SU-DHL-6 (cell line): ENCODE data around the gene ACTL9.

ENCODE experiments used
- H2AFZ ChIP-seq: fragments of 200-600 bp; sonication (generic); 2 replicates; pipeline ENCODE4 v1.6.1; 2014; ENCODE audit warnings: low read depth, mild to moderate bottlenecking, moderate library complexity, mixed read lengths, antibody characterized with exemption, low read length; ENCODE audit not compliant: severe bottlenecking
- H3F3A ChIP-seq: fragments of 200-600 bp; shearing (Covaris generic); 2 replicates; pipeline ENCODE4 v1.6.0; 2016; ENCODE audit warnings: antibody characterized with exemption, mild to moderate bottlenecking; ENCODE audit not compliant: insufficient read depth
- H3K27ac ChIP-seq: fragments of 200-600 bp; sonication (generic); 2 replicates; pipeline ENCODE4 v1.5.1; 2016; ENCODE audit warnings: low read depth, mild to moderate bottlenecking, low read length, moderate library complexity, mixed read lengths
- H3K27me3 ChIP-seq: fragments of 200-600 bp; sonication (generic), shearing (Covaris generic); 2 replicates; pipeline ENCODE4 v1.6.0; 2014; ENCODE audit warnings: mild to moderate bottlenecking, low read length
- H3K36me3 ChIP-seq: fragments of 200-600 bp; sonication (generic); 2 replicates; pipeline ENCODE4 v1.6.1; 2014; ENCODE audit warnings: mild to moderate bottlenecking, low read length, mixed read lengths
- H3K4me2 ChIP-seq: fragments of 300-600, 200-600 bp; shearing (Covaris generic), sonication (generic); 2 replicates; pipeline ENCODE4 v1.6.0; 2014; ENCODE audit warnings: low read length, low read depth, mild to moderate bottlenecking; ENCODE audit not compliant: poor library complexity, severe bottlenecking
- H3K4me3 ChIP-seq: fragments of 200-600 bp; sonication (generic); 2 replicates; pipeline ENCODE4 v1.5.1; 2014; ENCODE audit warnings: antibody characterized with exemption, low read length, mild to moderate bottlenecking, mixed read lengths; ENCODE audit not compliant: insufficient read depth, poor library complexity, severe bottlenecking
- H3K79me2 ChIP-seq: fragments of 200-600 bp; sonication (generic); 2 replicates; pipeline ENCODE4 v1.6.1; 2014; ENCODE audit warnings: mild to moderate bottlenecking, low read length, moderate library complexity; ENCODE audit not compliant: insufficient read depth
- H3K9ac ChIP-seq: fragments of 200-600 bp; sonication (generic); 2 replicates; pipeline ENCODE4 v1.7.0; 2014; ENCODE audit warnings: mild to moderate bottlenecking, low read length
- H3K9me2 ChIP-seq: fragments of 200-600 bp; sonication (generic); replicated peaks from 2 replicates; pipeline ENCODE4 v1.6.1; 2014; ENCODE audit warnings: low read length; ENCODE audit not compliant: insufficient read depth
- H3K9me3 ChIP-seq: fragments of 200-600 bp; sonication (generic); 2 replicates; pipeline ENCODE4 v1.6.1; 2014; ENCODE audit warnings: low read length, mixed read lengths; ENCODE audit not compliant: insufficient read depth
- H4K20me1 ChIP-seq: fragments of 200-600 bp; sonication (generic); 2 replicates; pipeline ENCODE4 v1.6.1; 2014; ENCODE audit warnings: low read depth, mild to moderate bottlenecking, antibody characterized with exemption, low read length, moderate library complexity, mixed read lengths
- EZH2phosphoT487 ChIP-seq: fragments of 200-600 bp; sonication (generic), shearing (Covaris generic); conservative IDR thresholded peaks from 2 replicates; pipeline ENCODE4 v1.6.1; 2018; ENCODE audit warnings: mild to moderate bottlenecking, antibody characterized with exemption, low read length, moderate library complexity, mixed read lengths
- TF ChIP-seq, protein P1 (sequence below): fragments of 200-600 bp; sonication (generic); IDR thresholded peaks from one replicate; pipeline ENCODE4 v1.5.1; 2017; ENCODE audit warnings: antibody characterized with exemption, mild to moderate bottlenecking, low read length, moderate library complexity; ENCODE audit not compliant: insufficient read depth, poor library complexity, severe bottlenecking

The ACTL9 gene

GRCh38 chr19:8695501-8695900, 3.1 kb downstream of the ACTL9 start:
- TF ChIP-seq, protein P1, sequence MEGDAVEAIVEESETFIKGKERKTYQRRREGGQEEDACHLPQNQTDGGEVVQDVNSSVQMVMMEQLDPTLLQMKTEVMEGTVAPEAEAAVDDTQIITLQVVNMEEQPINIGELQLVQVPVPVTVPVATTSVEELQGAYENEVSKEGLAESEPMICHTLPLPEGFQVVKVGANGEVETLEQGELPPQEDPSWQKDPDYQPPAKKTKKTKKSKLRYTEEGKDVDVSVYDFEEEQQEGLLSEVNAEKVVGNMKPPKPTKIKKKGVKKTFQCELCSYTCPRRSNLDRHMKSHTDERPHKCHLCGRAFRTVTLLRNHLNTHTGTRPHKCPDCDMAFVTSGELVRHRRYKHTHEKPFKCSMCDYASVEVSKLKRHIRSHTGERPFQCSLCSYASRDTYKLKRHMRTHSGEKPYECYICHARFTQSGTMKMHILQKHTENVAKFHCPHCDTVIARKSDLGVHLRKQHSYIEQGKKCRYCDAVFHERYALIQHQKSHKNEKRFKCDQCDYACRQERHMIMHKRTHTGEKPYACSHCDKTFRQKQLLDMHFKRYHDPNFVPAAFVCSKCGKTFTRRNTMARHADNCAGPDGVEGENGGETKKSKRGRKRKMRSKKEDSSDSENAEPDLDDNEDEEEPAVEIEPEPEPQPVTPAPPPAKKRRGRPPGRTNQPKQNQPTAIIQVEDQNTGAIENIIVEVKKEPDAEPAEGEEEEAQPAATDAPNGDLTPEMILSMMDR: no peak
- TF ChIP-seq EZH2phosphoT487: no peak
- Histone ChIP-seq H2AFZ (no peak overlapping the region), H3K36me3 (no peaks in the 10 kb centered on the region), H3K9me3 (no peaks in the 10 kb centered on the region), H4K20me1 (no peaks in the 10 kb centered on the region), H3F3A (no peaks in the 10 kb centered on the region), H3K4me3 (no peak overlapping the region), H3K27ac (no peak overlapping the region), H3K9me2 (no peaks in the 10 kb centered on the region), H3K79me2 (no peaks in the 10 kb centered on the region), H3K4me2 (no peak overlapping the region), H3K27me3 (no peaks in the 10 kb centered on the region), H3K9ac (no peak overlapping the region)

DNA sequence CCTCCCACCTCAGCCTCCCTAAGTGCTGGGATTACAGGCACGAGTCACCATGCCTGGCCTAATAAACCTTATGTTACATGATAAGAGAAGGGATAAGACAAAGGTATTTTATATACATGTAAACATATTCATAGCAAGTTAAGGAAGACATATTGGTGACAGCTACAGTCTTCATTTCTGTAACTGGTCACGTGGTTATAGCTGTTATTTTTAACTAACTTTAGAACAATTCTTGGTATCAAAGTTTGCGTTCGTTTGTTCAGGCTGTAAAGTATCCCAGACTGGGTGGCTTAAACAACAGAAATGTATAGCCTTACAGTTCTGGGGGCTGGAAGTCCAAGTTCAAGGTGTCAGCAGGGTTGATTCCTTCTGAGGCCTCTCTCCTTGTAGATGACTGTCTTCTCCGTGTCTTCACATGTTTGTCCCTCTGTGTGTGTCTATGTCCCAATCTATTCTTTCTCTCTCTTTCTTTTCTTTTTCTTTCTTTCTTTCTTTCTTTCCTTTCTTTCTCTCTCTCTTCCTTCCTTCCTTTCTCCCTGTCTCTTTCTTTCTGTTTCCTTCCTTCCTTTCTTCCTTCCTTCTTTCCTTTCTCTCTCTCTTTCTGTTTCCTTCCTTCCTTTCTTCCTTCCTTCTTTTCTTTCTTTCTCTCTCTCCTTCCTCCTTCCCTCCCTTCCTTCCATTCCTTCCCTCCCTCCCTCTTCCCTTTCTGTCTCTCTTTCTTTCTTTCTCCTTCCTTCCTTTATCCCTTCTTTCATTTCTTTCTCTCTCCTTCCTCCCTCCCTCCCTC, 7.6 kb downstream of the ACTL9 start:
- no peak overlapping the region for H3K4me2 ChIP-seq
- H3K36me3 ChIP-seq: no peaks in the 10 kb centered on the region
- TF ChIP-seq EZH2phosphoT487: no peak
- TF ChIP-seq, protein P1: no peak
- H3K27me3 ChIP-seq: no peaks in the 10 kb centered on the region
- H2AFZ ChIP-seq: no peak overlapping the region
- H3K4me3 ChIP-seq: no peak overlapping the region
- no peaks in the 10 kb centered on the region for H3K9me2 ChIP-seq
- H3K27ac ChIP-seq: no peak overlapping the region
- no peaks in the 10 kb centered on the region for H4K20me1 ChIP-seq
- no peaks in the 10 kb centered on the region for H3K79me2 ChIP-seq
- H3K9me3 ChIP-seq: no peaks in the 10 kb centered on the region
- no peaks in the 10 kb centered on the region for H3F3A ChIP-seq
- H3K9ac ChIP-seq: no peak overlapping the region

GRCh38 chr19:8688930-8689329, 9.7 kb downstream of the ACTL9 start:
- Histone ChIP-seq H3K4me3 (no peak overlapping the region), H3K27ac (no peak overlapping the region), H3K9me2 (no peaks in the 10 kb centered on the region), H3K79me2 (no peaks in the 10 kb centered on the region), H3K36me3 (no peaks in the 10 kb centered on the region), H3K9ac (no peak overlapping the region), H3K4me2 (no peak overlapping the region), H3K9me3 (no peaks in the 10 kb centered on the region), H4K20me1 (no peaks in the 10 kb centered on the region), H2AFZ (no peak overlapping the region), H3F3A (no peaks in the 10 kb centered on the region), H3K27me3 (no peaks in the 10 kb centered on the region)
- TF ChIP-seq, protein P1: no peak
- no peak for TF ChIP-seq EZH2phosphoT487
